DND-41 (cell line): Measurements from ENCODE around the gene DGKZ.

ENCODE experiments used
- ATAC-seq: fragments of 200-7000 bp; cut with Tn5 transposase; 3 replicates; pipeline ENCODE4 v1.9.1; 2021; ENCODE audit warnings: low read depth; ENCODE audit not compliant: insufficient read depth
- DNase-seq: peaks from one replicate; pipeline ENCODE4 v3.0.0-alpha.2; 2020
- H2AFZ ChIP-seq: 2 replicates; pipeline ENCODE4 v1.6.0; 2012; ENCODE audit warnings: low read depth, low read length
- H3K27ac ChIP-seq: 2 replicates; pipeline ENCODE4 v1.5.1; 2012; ENCODE audit warnings: low read length, inconsistent platforms
- H3K27me3 ChIP-seq: fragments of 200-600 bp; sonication (generic); 2 replicates; pipeline ENCODE4 v1.6.0; 2012; ENCODE audit warnings: low read length, mild to moderate bottlenecking, inconsistent platforms; ENCODE audit not compliant: insufficient read depth, poor library complexity
- H3K36me3 ChIP-seq: 2 replicates; pipeline ENCODE4 v1.5.1; 2012; ENCODE audit warnings: low read length, inconsistent platforms; ENCODE audit not compliant: insufficient read depth
- H3K4me1 ChIP-seq: 2 replicates; pipeline ENCODE4 v1.5.1; 2012; ENCODE audit warnings: mild to moderate bottlenecking, low read length; ENCODE audit not compliant: insufficient read depth
- H3K4me2 ChIP-seq: 2 replicates; pipeline ENCODE4 v1.6.0; 2012; ENCODE audit warnings: mild to moderate bottlenecking, moderate library complexity, low read length, inconsistent platforms; ENCODE audit not compliant: insufficient read depth
- H3K4me3 ChIP-seq, 2 experiments: fragments of 200-600 bp in 1 of 2; shearing (Covaris generic) in 1 of 2; 2 replicates each; pipeline ENCODE4 v1.5.1; 2012 to 2016; ENCODE audit warnings: inconsistent platforms in 2 of 2, low read length in 2 of 2, mild to moderate bottlenecking in 2 of 2, low read depth in 1 of 2, moderate library complexity in 1 of 2
- H3K79me2 ChIP-seq: 2 replicates; pipeline ENCODE4 v1.6.0; 2012; ENCODE audit warnings: low read length, inconsistent platforms; ENCODE audit not compliant: insufficient read depth
- H3K9ac ChIP-seq: 2 replicates; pipeline ENCODE4 v1.6.0; 2012; ENCODE audit warnings: low read depth, mild to moderate bottlenecking, inconsistent platforms, low read length, moderate library complexity
- H3K9me3 ChIP-seq: 2 replicates; pipeline ENCODE4 v1.5.1; 2012; ENCODE audit warnings: low read length, moderate library complexity, mild to moderate bottlenecking, inconsistent platforms; ENCODE audit not compliant: insufficient read depth, severe bottlenecking
- H4K20me1 ChIP-seq: 2 replicates; pipeline ENCODE4 v1.6.0; 2012; ENCODE audit warnings: low read length; ENCODE audit not compliant: insufficient read depth
- CTCF ChIP-seq: IDR thresholded peaks from 2 replicates; pipeline ENCODE4 v1.5.1; 2012; ENCODE audit warnings: borderline replicate concordance, low read length, moderate library complexity, mild to moderate bottlenecking; ENCODE audit not compliant: poor library complexity, severe bottlenecking; ENCODE audit errors: extremely low read depth
- EZH2 ChIP-seq: IDR thresholded peaks from 3 replicates; pipeline ENCODE4 v1.6.1; 2012; ENCODE audit warnings: borderline replicate concordance, low read depth, mild to moderate bottlenecking, moderate library complexity, low read length, inconsistent platforms; ENCODE audit not compliant: severe bottlenecking

DGKZ gene

GRCh38 chr11:46421257-46421880, 74.1 kb downstream of the DGKZ start:
- H3K27me3 ChIP-seq = no peaks in the 10 kb centered on the region
- ATAC-seq = no peak
- peaks cover 72% of the 10 kb centered on the region for H3K36me3 ChIP-seq
- no peak for DNase-seq
- TF ChIP-seq EZH2 (no peak), CTCF (no peak)
- H3K9ac ChIP-seq = no peak overlapping the region
- H3K4me1 ChIP-seq = peaks cover 3% of the 10 kb centered on the region; the same call in 1 of the 2 replicates
- H3K4me2 ChIP-seq = no peak overlapping the region
- no peak overlapping the region for H2AFZ ChIP-seq
- no peak overlapping the region for H3K27ac ChIP-seq
- H3K9me3 ChIP-seq = no peaks in the 10 kb centered on the region
- no peaks in the 10 kb centered on the region for H3K79me2 ChIP-seq
- 0 out of 2 replicates have a peak, but pooled peaks cover 3% of the 10 kb centered on the region for H4K20me1 ChIP-seq
- no peak overlapping the region for H3K4me3 ChIP-seq

- peaks cover 65% of the 10 kb centered on the region for H3K36me3 ChIP-seq
- no peak for TF ChIP-seq CTCF
- no peak for TF ChIP-seq EZH2
- no peak overlapping the region for H3K4me3 ChIP-seq
- ATAC-seq = no peak
- H3K79me2 ChIP-seq = no peaks in the 10 kb centered on the region
- H2AFZ ChIP-seq = no peak overlapping the region
- no peaks in the 10 kb centered on the region for H3K27me3 ChIP-seq
- no peaks in the 10 kb centered on the region for H3K4me1 ChIP-seq
- no peak overlapping the region for H3K27ac ChIP-seq
- H3K9ac ChIP-seq = no peak overlapping the region
- H3K4me2 ChIP-seq = no peak overlapping the region
- no peaks in the 10 kb centered on the region for H4K20me1 ChIP-seq
- H3K9me3 ChIP-seq = no peaks in the 10 kb centered on the region
- no peak for DNase-seq
Measured at GRCh38 chr11:46422588-46422987, 75.3 kb downstream of the DGKZ start.

GRCh38 chr11:46426233-46426991, 79.1 kb downstream of the DGKZ start:
- no peaks in the 10 kb centered on the region for H3K79me2 ChIP-seq
- no peak overlapping the region for H3K4me2 ChIP-seq
- no peak overlapping the region for H3K27ac ChIP-seq
- no peaks in the 10 kb centered on the region for H3K27me3 ChIP-seq
- no peak overlapping the region for H3K4me3 ChIP-seq
- DNase-seq = no peak
- no peak for ATAC-seq
- H3K9me3 ChIP-seq = no peaks in the 10 kb centered on the region
- H2AFZ ChIP-seq = no peak overlapping the region
- TF ChIP-seq CTCF (no peak), EZH2 (no peak)
- peaks cover 3% of the 10 kb centered on the region for H4K20me1 ChIP-seq
- no peaks in the 10 kb centered on the region for H3K4me1 ChIP-seq
- H3K36me3 ChIP-seq = peaks cover 64% of the 10 kb centered on the region
- H3K9ac ChIP-seq = no peak overlapping the region
